NCI-H1105 (cell line): ENCODE results near the gene CEACAM7.
A peak's percentile ranks its signal among the peaks of the same experiment; 100 is the strongest.
"Not testable (repeated sequence)": the region's sequence is repeated elsewhere in the genome, so short reads cannot be mapped to it uniquely, and the experiment has no call there.

Experiments used
- DNase-seq: peaks from one replicate; lab custom pipeline; 2025; lab: John Stamatoyannopoulos, UW

CEACAM7 gene

DNA sequence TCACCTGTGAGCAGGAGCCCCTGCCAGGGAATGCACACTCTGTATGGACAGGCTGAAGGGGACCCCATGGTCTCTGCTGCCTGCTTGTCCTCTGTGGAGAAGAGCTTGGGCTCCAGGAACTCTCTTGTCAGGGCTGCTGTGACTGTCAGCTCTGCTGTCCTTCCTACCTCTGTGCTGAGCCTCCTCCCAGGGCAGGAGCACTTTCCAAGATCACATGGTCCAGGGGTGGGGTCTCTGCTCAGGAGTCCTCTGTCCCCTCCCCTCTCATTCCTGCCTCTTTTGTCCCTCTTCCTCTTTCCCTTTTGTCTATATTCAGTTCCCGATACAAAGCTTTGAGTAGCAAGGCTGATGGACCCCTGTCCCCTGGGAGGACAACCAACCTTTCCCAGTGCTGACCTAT is at the start of gene CEACAM7:
Gene CEACAM7, minus strand, starts transcription at position 173 of the 400 bp plus-strand sequence. Its CDS starts 105 bp downstream, at position 68.
- no peak for DNase-seq

DNA sequence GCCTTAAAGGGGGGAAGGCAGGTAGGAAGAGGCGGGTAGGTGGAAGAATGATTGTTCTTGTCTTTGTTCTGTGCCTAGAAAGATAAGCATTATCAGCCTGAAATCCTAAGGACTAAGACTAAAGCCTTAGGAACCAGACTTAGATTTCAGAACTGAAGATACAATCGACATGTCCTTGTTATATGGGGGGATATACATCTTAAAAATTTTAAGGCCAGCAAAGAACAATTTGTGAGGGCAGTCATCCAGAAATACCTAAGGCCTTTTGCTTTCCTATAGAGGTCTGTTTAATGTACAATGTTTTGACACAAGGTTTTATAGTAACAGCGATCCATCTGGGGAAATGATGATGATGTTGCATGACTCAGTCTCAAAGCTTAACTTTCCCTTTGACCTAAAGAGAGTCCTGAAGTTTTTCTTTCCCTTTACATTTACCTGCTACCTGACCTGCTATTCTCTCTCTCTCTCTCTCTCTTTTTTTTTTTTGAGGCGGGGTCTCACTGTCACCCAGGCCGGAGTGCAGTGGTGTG is 47.1 kb upstream of the CEACAM7 start:
- DNase-seq: no peak

DNA sequence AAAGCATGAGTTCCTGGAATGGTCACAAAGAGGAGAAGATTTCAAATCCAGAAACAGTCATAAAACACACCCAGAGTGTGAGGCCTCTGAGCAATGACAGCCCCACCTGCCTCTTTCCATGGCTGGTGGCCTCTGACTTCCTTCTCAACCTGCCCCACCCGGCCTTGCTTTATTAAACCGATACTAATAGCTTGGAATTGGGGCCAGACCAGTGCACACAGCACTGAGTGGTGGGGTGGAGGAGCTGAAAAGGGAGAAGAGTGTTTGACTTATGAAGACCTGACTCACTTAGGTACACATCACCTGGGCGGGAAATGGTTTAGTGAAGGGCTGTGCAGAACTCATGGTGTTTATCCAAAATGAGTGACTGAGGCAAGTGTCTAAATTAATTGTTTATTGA is 46.5 kb upstream of the CEACAM7 start:
- DNase-seq: peak; percentile 62

DNA sequence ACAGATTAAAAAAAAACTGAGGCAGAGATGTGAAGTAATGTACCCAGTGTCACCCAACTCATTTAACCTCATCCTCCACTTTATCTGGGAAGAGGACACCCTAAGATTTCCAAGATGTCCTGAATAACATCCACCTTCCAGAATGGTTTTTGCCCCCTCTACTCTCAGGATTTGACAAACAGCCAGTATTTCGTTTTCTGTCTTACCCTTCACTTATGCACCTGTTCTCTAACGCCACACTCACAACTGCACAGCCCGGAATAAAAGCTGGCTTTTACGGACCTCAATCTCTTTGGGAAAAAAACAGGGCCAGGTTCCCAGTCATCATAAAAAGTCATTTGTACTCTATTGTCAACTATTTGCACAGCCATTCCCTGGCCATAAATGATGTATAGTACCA is 46.1 kb upstream of the CEACAM7 start:
- DNase-seq: peak; percentile 62

DNA sequence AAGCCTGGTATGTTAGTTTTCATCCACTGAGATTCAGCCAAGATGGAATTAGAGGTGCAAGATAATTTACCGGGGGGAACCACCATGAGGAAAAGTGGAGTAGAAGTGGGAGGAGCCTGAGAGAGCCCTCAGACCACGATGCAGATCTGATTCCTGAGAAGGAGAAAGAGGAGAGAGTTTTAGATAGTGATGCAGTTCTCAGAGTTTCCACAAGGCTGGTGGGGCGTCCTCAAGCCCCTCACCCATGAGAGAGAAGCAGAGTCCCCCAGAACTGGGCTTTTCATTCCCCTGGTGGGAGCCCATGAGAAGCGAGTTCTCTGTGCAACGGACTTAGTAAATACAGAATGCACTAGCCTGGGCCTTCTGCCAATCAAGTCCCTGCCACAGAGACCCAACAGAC is 38.4 kb upstream of the CEACAM7 start:
- DNase-seq: no peak

DNA sequence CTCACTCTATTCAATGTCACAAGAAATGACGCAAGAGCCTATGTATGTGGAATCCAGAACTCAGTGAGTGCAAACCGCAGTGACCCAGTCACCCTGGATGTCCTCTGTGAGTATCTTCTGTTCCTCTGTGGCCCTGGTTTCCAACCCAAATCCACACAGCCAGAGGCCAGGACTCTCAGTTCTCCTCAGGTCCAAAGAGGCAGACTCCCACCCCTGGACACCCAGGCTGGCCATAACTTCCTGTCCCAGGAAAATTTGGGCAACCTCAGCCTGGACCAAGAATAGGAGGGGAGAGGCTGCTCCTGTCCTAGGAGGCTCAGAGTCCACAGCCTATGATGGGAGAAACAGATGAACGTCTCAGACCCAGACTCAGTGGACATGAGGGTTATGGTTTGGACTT is 32.0 kb upstream of the CEACAM7 start:
- no peak for DNase-seq

DNA sequence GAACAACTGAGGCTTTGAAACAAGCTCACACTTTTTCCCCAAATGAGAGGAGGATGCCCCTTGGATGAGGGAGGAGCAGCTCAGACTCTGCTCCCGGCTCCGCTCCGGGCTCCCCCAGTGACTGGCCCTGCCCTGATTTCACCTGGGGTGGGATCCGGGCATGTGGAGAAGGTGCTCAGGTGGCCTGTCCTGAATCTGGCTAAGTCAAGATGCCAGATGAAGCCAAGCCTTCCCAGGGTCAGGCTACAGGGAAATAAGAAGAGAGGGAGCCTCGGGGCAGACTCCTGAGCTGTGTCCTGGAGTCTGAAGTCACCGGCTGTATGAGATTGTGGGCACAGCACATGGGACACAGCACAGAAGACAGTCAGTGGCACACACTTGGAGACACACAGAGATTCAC is 30.7 kb upstream of the CEACAM7 start:
- no peak for DNase-seq

DNA sequence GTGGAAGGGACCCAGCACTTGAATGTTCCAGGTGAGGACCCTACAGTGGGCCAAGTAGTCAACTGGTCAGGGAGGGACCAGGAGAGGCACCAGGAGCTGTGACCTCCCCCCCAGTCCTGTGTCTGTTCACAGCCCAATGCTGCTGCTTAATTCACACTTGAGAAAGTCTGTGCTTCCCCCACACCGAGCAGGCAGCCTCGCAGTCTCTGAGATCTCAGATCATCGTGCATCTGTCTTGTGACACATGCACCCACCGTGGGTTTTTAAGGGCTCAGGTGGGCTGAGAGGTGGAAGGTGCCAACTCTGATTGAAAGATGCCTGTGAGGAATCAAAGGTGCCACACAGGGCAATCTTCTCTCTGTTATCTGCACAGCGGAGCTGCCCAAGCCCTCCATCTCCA is 26.5 kb upstream of the CEACAM7 start:
- DNase-seq: no peak

DNA sequence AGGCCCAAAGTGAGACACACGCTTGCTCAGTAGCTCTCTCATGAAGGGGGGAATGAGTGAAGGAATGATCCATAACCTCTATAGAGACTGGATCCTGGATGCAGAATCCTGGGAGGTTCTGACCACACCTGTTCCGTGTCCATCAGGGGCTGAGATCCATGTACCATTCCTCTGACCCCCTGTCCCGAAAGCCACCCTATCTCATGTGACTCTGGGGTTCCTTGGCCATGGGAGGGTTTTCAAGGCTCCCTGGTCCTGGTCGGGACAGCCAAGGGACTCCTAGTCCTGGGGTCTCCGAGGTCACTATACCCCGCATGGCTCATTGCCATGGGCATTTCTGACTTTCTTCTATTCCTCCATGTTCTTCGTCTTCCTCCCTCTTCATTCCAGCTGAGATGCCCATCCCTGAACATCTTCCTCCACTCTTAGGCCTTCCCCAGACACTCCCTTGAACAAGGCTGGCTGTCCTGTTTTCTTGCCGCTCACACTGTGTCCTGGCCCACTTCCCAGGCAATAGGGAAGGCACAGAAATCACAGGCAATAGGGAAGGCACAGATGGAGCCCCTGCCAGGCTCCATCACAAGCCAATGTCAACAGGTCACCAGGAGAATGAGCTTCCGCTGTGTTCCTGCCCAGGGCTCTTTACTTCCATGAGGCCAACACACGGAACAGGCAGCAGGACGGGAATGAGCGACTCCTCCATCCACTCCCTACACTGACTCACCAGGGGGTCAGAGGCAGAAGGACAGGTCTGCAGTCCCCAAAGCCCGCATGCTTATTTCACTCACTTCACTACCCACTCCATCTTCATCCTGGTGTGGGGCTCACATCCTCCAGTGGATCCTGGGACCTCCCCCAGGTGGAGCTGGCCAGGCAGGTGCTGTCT is 23.5 kb upstream of the CEACAM7 start:
- no peak for DNase-seq

DNA sequence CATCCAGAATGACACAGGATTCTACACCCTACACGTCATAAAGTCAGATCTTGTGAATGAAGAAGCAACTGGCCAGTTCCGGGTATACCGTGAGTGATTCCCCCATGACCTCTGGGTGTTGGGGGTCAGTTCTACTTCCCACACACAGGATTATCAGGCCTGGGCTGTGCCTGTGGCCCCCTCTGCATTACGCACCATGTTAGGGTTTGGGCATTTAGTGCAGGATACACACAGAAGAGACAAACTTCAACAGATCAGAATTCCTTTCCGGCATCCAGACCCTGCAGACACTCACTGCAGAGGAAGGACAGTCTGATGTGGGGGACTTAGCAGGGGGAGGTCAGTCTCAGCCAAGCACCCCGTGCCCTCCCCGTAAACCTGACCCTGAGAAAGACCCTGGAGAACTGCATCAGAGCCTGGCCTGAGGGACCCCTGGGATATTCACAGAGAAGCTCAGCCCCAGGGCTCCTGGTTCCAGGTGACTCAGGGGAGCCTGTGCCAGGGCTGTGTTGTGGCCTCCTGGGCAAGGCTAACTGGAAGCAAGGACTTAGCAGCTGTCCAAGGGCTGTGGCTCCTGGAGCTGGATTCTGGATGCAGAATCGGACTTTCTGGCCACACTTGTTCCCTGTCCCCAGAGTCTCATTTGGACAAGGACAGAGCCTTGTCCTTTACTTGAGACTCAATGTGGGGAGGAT is 22.0 kb upstream of the CEACAM7 start:
- DNase-seq: no peak

DNA sequence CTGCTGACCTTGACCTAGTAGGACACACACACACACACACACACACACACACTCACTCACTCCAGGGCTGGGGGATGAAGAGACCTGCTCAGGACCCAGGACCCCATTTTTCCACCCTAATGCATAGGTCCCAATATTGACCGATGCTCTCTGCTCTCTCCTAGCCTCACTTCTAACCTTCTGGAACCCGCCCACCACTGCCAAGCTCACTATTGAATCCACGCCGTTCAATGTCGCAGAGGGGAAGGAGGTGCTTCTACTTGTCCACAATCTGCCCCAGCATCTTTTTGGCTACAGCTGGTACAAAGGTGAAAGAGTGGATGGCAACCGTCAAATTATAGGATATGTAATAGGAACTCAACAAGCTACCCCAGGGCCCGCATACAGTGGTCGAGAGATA is 21.4 kb upstream of the CEACAM7 start:
- DNase-seq: not testable (repeated sequence)

DNA sequence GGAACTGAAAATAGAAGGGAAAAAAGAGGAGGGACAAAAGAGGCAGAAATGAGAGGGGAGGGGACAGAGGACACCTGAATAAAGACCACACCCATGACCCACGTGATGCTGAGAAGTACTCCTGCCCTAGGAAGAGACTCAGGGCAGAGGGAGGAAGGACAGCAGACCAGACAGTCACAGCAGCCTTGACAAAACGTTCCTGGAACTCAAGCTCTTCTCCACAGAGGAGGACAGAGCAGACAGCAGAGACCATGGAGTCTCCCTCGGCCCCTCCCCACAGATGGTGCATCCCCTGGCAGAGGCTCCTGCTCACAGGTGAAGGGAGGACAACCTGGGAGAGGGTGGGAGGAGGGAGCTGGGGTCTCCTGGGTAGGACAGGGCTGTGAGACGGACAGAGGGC is 20.4 kb upstream of the CEACAM7 start, which contains the start of gene CEACAM5:
Gene CEACAM5, plus strand, starts transcription at position 146 of the 400 bp plus-strand sequence. Its CDS starts 106 bp downstream, at position 252.
- no peak for DNase-seq

DNA sequence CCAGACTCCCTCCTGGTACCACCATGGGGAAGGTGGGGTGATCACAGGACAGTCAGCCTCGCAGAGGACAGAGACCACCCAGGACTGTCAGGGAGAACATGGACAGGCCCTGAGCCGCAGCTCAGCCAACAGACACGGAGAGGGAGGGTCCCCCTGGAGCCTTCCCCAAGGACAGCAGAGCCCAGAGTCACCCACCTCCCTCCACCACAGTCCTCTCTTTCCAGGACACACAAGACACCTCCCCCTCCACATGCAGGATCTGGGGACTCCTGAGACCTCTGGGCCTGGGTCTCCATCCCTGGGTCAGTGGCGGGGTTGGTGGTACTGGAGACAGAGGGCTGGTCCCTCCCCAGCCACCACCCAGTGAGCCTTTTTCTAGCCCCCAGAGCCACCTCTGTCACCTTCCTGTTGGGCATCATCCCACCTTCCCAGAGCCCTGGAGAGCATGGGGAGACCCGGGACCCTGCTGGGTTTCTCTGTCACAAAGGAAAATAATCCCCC is 19.9 kb upstream of the CEACAM7 start:
- no peak for DNase-seq

DNA sequence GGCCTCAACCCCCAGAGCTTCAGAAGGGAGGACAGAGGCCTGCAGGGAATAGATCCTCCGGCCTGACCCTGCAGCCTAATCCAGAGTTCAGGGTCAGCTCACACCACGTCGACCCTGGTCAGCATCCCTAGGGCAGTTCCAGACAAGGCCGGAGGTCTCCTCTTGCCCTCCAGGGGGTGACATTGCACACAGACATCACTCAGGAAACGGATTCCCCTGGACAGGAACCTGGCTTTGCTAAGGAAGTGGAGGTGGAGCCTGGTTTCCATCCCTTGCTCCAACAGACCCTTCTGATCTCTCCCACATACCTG is 19.4 kb upstream of the CEACAM7 start:
- no peak for DNase-seq

DNA sequence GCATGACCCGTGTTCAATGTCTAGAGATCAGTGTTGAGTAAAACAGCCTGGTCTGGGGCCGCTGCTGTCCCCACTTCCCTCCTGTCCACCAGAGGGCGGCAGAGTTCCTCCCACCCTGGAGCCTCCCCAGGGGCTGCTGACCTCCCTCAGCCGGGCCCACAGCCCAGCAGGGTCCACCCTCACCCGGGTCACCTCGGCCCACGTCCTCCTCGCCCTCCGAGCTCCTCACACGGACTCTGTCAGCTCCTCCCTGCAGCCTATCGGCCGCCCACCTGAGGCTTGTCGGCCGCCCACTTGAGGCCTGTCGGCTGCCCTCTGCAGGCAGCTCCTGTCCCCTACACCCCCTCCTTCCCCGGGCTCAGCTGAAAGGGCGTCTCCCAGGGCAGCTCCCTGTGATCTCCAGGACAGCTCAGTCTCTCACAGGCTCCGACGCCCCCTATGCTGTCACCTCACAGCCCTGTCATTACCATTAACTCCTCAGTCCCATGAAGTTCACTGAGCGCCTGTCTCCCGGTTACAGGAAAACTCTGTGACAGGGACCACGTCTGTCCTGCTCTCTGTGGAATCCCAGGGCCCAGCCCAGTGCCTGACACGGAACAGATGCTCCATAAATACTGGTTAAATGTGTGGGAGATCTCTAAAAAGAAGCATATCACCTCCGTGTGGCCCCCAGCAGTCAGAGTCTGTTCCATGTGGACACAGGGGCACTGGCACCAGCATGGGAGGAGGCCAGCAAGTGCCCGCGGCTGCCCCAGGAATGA is 18.9 kb upstream of the CEACAM7 start:
- DNase-seq: peak; percentile 23

DNA sequence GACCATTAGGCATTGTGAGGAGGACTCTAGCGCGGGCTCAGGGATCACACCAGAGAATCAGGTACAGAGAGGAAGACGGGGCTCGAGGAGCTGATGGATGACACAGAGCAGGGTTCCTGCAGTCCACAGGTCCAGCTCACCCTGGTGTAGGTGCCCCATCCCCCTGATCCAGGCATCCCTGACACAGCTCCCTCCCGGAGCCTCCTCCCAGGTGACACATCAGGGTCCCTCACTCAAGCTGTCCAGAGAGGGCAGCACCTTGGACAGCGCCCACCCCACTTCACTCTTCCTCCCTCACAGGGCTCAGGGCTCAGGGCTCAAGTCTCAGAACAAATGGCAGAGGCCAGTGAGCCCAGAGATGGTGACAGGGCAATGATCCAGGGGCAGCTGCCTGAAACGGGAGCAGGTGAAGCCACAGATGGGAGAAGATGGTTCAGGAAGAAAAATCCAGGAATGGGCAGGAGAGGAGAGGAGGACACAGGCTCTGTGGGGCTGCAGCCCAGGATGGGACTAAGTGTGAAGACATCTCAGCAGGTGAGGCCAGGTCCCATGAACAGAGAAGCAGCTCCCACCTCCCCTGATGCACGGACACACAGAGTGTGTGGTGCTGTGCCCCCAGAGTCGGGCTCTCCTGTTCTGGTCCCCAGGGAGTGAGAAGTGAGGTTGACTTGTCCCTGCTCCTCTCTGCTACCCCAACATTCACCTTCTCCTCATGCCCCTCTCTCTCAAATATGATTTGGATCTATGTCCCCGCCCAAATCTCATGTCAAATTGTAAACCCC is 17.5 kb upstream of the CEACAM7 start:
- no peak for DNase-seq

DNA sequence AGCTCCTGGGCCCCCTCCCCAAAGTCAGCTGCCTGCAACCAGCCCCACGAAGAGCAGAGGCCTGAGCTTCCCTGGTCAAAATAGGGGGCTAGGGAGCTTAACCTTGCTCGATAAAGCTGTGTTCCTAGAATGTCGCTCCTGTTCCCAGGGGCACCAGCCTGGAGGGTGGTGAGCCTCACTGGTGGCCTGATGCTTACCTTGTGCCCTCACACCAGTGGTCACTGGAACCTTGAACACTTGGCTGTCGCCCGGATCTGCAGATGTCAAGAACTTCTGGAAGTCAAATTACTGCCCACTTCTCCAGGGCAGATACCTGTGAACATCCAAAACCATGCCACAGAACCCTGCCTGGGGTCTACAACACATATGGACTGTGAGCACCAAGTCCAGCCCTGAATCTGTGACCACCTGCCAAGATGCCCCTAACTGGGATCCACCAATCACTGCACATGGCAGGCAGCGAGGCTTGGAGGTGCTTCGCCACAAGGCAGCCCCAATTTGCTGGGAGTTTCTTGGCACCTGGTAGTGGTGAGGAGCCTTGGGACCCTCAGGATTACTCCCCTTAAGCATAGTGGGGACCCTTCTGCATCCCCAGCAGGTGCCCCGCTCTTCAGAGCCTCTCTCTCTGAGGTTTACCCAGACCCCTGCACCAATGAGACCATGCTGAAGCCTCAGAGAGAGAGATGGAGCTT is 15.7 kb upstream of the CEACAM7 start:
- DNase-seq: no peak

DNA sequence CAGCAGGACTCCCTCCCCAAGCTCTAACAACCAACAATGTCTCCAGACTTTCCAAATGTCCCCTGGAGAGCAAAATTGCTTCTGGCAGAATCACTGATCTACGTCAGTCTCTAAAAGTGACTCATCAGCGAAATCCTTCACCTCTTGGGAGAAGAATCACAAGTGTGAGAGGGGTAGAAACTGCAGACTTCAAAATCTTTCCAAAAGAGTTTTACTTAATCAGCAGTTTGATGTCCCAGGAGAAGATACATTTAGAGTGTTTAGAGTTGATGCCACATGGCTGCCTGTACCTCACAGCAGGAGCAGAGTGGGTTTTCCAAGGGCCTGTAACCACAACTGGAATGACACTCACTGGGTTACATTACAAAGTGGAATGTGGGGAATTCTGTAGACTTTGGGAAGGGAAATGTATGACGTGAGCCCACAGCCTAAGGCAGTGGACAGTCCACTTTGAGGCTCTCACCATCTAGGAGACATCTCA is 14.1 kb upstream of the CEACAM7 start:
- no peak for DNase-seq

DNA sequence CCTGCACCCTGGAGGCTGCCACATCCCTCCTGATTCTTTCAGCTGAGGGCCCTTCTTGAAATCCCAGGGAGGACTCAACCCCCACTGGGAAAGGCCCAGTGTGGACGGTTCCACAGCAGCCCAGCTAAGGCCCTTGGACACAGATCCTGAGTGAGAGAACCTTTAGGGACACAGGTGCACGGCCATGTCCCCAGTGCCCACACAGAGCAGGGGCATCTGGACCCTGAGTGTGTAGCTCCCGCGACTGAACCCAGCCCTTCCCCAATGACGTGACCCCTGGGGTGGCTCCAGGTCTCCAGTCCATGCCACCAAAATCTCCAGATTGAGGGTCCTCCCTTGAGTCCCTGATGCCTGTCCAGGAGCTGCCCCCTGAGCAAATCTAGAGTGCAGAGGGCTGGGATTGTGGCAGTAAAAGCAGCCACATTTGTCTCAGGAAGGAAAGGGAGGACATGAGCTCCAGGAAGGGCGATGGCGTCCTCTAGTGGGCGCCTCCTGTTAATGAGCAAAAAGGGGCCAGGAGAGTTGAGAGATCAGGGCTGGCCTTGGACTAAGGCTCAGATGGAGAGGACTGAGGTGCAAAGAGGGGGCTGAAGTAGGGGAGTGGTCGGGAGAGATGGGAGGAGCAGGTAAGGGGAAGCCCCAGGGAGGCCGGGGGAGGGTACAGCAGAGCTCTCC is 13.5 kb upstream of the CEACAM7 start:
- DNase-seq: no peak
